Measurements from ENCODE around the gene VPREB1. TPM values are rescaled to one million over a fixed set of nuclear protein-coding genes. Genes with fewer than 3 reads are reported as not detected.
"Not testable (repeated sequence)": the region's sequence is repeated elsewhere in the genome, so short reads cannot be mapped to it uniquely, and the experiment has no call there.

The VPREB1 gene
- polyA plus RNA-seq, 3 donors, result 0.68 TPM; not detected in 2

- no peak for DNase-seq
Measured at GRCh38 chr22:22243033-22243680, 1.4 kb upstream of the VPREB1 start.

- no peak for DNase-seq
Measured at GRCh38 chr22:22245256-22245909, 797 bp downstream of the VPREB1 start.

- DNase-seq, result no peak
Measured at GRCh38 chr22:22245935-22246525, 1.4 kb downstream of the VPREB1 start.

GRCh38 chr22:22246706-22247105 lies 2.1 kb downstream of the VPREB1 start:
- DNase-seq, result no peak

- DNase-seq, result no peak
Measured at GRCh38 chr22:22248878-22249277, 4.3 kb downstream of the VPREB1 start.

GRCh38 chr22:22250651-22251050 lies 6.1 kb downstream of the VPREB1 start:
- DNase-seq, result not testable (repeated sequence)

GRCh38 chr22:22256133-22256532 lies 11.5 kb downstream of the VPREB1 start:
- DNase-seq, result not testable (repeated sequence)

- DNase-seq, result not testable (repeated sequence)
Measured at GRCh38 chr22:22258597-22259415, 14.2 kb downstream of the VPREB1 start.

GRCh38 chr22:22260169-22260568 lies 15.6 kb downstream of the VPREB1 start:
- DNase-seq, result not testable (repeated sequence)

- not testable (repeated sequence) for DNase-seq
Measured at GRCh38 chr22:22260586-22260985, 16.0 kb downstream of the VPREB1 start.

GRCh38 chr22:22262332-22263074 lies 17.9 kb downstream of the VPREB1 start:
- not testable (repeated sequence) for DNase-seq

- DNase-seq, result not testable (repeated sequence)
Measured at GRCh38 chr22:22263823-22264222, 19.2 kb downstream of the VPREB1 start.

GRCh38 chr22:22270036-22270676 lies 25.6 kb downstream of the VPREB1 start:
- not testable (repeated sequence) for DNase-seq

- not testable (repeated sequence) for DNase-seq
Measured at GRCh38 chr22:22277423-22277822, 32.8 kb downstream of the VPREB1 start.

GRCh38 chr22:22284962-22285756 lies 40.6 kb downstream of the VPREB1 start:
- not testable (repeated sequence) for DNase-seq

GRCh38 chr22:22286390-22287105 lies 42.0 kb downstream of the VPREB1 start:
- not testable (repeated sequence) for DNase-seq

GRCh38 chr22:22287106-22287626 lies 42.6 kb downstream of the VPREB1 start:
- DNase-seq, result not testable (repeated sequence)

GRCh38 chr22:22289666-22290065 lies 45.1 kb downstream of the VPREB1 start:
- not testable (repeated sequence) for DNase-seq
